ENCODE data around the gene TGM3.
"Not testable (repeated sequence)": the region's sequence is repeated elsewhere in the genome, so short reads cannot be mapped to it uniquely, and the experiment has no call there.

TGM3 gene

GRCh38 chr20:2295886-2296515 lies at the start of gene TGM3:
Gene TGM3, plus strand, starts transcription at chr20:2296001. Its CDS starts 63 bp downstream, at chr20:2296064.
- DNase-seq (ENCODE audit: low spot score) = no peak

- no peak for DNase-seq (ENCODE audit: low spot score)
Observed at GRCh38 chr20:2246069-2246491, 49.7 kb upstream of the TGM3 start.

- no peak for DNase-seq (ENCODE audit: low spot score)
Observed at GRCh38 chr20:2248837-2249236, 47.0 kb upstream of the TGM3 start.

- no peak for DNase-seq (ENCODE audit: low spot score)
Observed at GRCh38 chr20:2249935-2250334, 45.9 kb upstream of the TGM3 start.

- no peak for DNase-seq (ENCODE audit: low spot score)
Observed at GRCh38 chr20:2252419-2252997, 43.3 kb upstream of the TGM3 start.

- DNase-seq (ENCODE audit: low spot score) = no peak
Observed at GRCh38 chr20:2253256-2253655, 42.5 kb upstream of the TGM3 start.

- no peak for DNase-seq (ENCODE audit: low spot score)
Observed at GRCh38 chr20:2254333-2254732, 41.5 kb upstream of the TGM3 start.

GRCh38 chr20:2255926-2256531 lies 39.8 kb upstream of the TGM3 start:
- DNase-seq (ENCODE audit: low spot score) = no peak

- DNase-seq (ENCODE audit: low spot score) = no peak
Observed at GRCh38 chr20:2259731-2260130, 36.1 kb upstream of the TGM3 start.

- no peak for DNase-seq (ENCODE audit: low spot score)
Observed at GRCh38 chr20:2260250-2260649, 35.6 kb upstream of the TGM3 start.

- DNase-seq (ENCODE audit: low spot score) = no peak
Observed at GRCh38 chr20:2261046-2261485, 34.7 kb upstream of the TGM3 start.

- DNase-seq (ENCODE audit: low spot score) = no peak
Observed at GRCh38 chr20:2261629-2262028, 34.2 kb upstream of the TGM3 start.

GRCh38 chr20:2264118-2264517 lies 31.7 kb upstream of the TGM3 start:
- no peak for DNase-seq (ENCODE audit: low spot score)

GRCh38 chr20:2264621-2265374 lies 31.0 kb upstream of the TGM3 start:
- DNase-seq (ENCODE audit: low spot score) = not testable (repeated sequence)

- no peak for DNase-seq (ENCODE audit: low spot score)
Observed at GRCh38 chr20:2273634-2274302, 22.0 kb upstream of the TGM3 start.

GRCh38 chr20:2276015-2276414 lies 19.8 kb upstream of the TGM3 start:
- no peak for DNase-seq (ENCODE audit: low spot score)

GRCh38 chr20:2279253-2279779 lies 16.5 kb upstream of the TGM3 start:
- DNase-seq (ENCODE audit: low spot score) = no peak

GRCh38 chr20:2280082-2280481 lies 15.7 kb upstream of the TGM3 start:
- no peak for DNase-seq (ENCODE audit: low spot score)

GRCh38 chr20:2281563-2281962 lies 14.2 kb upstream of the TGM3 start:
- DNase-seq (ENCODE audit: low spot score) = no peak

- no peak for DNase-seq (ENCODE audit: low spot score)
Observed at GRCh38 chr20:2282181-2282580, 13.6 kb upstream of the TGM3 start.

- DNase-seq (ENCODE audit: low spot score) = no peak
Observed at GRCh38 chr20:2283706-2284423, 11.9 kb upstream of the TGM3 start.
